ENCODE results near the gene KRT7. TPM values are rescaled to one million over a fixed set of nuclear protein-coding genes. Genes with fewer than 3 reads are reported as not detected.

The KRT7 gene
- polyA plus RNA-seq, 1 experiment: 4.6 TPM

DNA sequence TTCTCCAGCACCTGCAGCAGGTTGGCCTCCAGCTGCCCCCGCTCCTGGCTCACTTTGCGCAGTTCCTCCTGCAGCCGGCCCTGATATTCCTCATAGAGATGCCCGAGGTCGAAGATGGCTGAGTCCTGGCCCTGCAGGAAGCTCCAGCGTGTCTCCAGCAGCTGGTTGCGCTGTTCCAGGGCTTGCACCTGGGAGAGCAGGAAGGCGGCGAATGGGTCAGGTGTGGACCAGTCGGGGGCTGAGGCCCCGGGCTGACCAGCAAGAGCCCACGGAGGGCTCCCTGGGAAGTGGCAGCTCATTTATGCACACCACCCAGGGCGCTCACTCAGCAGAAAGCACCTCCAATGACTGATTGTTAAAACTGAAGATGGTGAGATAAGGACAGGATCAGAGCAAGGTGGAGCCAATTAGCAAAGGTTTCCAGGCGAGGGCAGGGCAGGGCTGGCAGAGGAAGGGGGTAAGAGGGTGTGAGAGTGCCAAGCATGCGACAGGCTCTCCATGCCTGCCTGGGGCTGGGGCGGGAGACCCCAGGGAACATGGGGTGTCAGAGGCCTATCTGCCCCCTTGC lies 47.6 kb upstream of the KRT7 start:
- POLR2A ChIA-PET: interaction anchor here (0.6 to 1.2 kb wide), 4 partner anchors 8 to 822 kb away, joined by 3 to 11 read pairs (median 5); no protein-coding TSS in a partner anchor

DNA sequence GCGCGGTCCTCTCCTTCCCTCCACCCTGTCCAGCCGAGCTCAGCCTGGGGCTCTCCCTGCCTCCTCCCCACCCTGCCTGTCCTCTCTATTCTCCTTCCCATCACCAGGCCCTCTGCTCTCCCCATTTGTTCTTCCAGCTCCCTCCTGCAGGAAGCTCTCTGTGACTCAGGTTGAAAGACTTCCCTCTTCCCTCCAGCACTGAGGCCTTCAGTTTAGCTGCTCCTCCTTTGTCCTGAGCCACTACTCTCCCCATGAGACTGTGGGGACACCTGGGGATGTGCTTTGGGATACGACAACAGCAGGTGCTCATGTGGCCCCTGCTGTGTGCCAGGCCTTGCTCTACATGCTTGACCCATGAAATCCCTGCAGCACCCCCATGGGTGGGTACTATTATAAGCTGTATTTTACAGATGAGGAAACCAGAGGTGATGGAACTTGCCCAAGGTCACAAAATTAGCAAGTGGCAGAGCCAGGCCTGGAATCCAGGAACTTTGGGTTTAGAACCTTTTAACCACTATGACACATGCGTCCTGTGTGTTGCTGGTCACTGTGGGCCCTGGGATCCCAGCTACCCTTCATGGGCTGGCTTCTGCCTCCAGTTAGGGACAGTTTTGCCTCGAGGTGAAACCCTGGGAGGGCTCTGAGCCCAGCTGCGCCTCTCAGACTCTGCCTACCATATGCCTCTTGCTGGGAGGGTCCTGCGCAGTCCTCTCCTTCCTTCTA lies 46.8 kb upstream of the KRT7 start:
- Histone ChIP-seq H3K9me3 (ENCODE audit: control insufficient read depth, insufficient read depth, low read length) (no peaks in the 10 kb centered on the region; the same call in 1 of the 2 replicates), H3K4me3 (ENCODE audit: low read depth, low read length) (no peak overlapping the region), H3K27ac (ENCODE audit: low read depth, low read length) (peak overlapping the region; percentile 96), H3K27me3 (ENCODE audit: control insufficient read depth, insufficient read depth, low read length) (no peaks in the 10 kb centered on the region)
- ChIA-PET CTCF (interaction anchor here (0.6 to 1.4 kb wide), 6 partner anchors 10 to 772 kb away, joined by 3 to 7 read pairs (median 4); no protein-coding TSS in a partner anchor), POLR2A (interaction anchor here (0.6 to 1.2 kb wide), 4 partner anchors 9 to 821 kb away, joined by 3 to 11 read pairs (median 5); no protein-coding TSS in a partner anchor)
- no peak for DNase-seq (ENCODE audit: low read depth, low spot score)
- TF ChIP-seq, protein P1, sequence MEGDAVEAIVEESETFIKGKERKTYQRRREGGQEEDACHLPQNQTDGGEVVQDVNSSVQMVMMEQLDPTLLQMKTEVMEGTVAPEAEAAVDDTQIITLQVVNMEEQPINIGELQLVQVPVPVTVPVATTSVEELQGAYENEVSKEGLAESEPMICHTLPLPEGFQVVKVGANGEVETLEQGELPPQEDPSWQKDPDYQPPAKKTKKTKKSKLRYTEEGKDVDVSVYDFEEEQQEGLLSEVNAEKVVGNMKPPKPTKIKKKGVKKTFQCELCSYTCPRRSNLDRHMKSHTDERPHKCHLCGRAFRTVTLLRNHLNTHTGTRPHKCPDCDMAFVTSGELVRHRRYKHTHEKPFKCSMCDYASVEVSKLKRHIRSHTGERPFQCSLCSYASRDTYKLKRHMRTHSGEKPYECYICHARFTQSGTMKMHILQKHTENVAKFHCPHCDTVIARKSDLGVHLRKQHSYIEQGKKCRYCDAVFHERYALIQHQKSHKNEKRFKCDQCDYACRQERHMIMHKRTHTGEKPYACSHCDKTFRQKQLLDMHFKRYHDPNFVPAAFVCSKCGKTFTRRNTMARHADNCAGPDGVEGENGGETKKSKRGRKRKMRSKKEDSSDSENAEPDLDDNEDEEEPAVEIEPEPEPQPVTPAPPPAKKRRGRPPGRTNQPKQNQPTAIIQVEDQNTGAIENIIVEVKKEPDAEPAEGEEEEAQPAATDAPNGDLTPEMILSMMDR (IDR thresholded peaks at IDR 0.05; ENCODE audit: low read depth, low read length): no peak

More for the DNA sequence above, 47.6 kb upstream of the KRT7 start:
- CTCF ChIA-PET: interaction anchor here (0.9 to 1.4 kb wide), 3 partner anchors 29 to 94 kb away, joined by 3 to 7 read pairs (median 3); no protein-coding TSS in a partner anchor
- Histone ChIP-seq H3K27me3 (ENCODE audit: control insufficient read depth, insufficient read depth, low read length) (no peaks in the 10 kb centered on the region), H3K27ac (ENCODE audit: low read depth, low read length) (peak overlapping the region; percentile 96), H3K4me3 (ENCODE audit: low read depth, low read length) (no peak overlapping the region), H3K9me3 (ENCODE audit: control insufficient read depth, insufficient read depth, low read length) (no peaks in the 10 kb centered on the region; the same call in 1 of the 2 replicates)
- no peak for DNase-seq (ENCODE audit: low read depth, low spot score)
- TF ChIP-seq, protein P1 (IDR thresholded peaks at IDR 0.05; ENCODE audit: low read depth, low read length): no peak

DNA sequence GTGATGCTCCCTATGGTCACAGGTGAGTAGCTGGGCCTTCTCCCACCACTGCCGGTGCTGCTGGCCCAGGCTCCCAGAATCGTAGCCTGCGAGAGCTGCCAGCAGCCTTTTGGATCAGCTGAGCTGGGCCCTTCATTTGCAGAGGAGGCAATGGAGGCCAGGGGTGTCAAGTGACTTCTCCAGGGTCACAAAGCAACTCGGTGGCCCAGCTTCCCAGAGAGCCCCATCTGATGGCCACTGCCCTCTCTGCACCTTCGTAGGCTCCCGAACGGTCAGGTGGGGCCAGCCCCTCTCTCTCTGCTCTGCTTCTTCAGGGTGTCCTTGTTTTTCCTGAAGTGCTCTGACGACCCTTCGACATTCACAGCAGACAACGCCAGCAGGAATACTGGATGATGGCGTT lies 45.8 kb upstream of the KRT7 start:
- POLR2A ChIA-PET: no interaction called here
- H3K27ac ChIP-seq (ENCODE audit: low read depth, low read length): peak overlapping the region; percentile 96

DNA sequence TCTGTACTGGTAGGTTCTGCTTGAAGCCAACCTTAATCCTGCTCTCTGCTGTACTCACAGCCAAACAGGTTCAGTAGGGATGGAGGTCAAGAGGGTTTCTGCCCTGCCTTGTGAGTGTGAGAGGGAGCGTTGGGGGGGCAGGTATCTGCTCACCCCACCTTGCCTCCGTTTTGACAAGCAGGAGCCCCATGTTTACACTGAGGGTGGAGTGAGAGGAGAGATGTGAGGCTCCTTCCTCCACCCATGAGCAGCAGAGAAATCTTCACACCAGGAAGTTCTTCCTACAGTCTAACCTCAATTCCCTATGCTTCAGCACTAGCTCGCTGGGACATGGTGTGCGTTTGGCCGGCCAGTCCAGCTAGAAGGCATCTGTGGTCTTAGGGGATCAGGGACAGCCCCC lies 45.4 kb upstream of the KRT7 start:
- TF ChIP-seq, protein P1 (IDR thresholded peaks at IDR 0.05; ENCODE audit: low read depth, low read length): no peak
- CTCF ChIA-PET: interaction anchor here (0.5 kb wide), 1 partner anchor 91 kb away, joined by 4 read pairs; no protein-coding TSS in a partner anchor
- Histone ChIP-seq H3K4me3 (ENCODE audit: low read depth, low read length) (no peak overlapping the region), H3K9me3 (ENCODE audit: control insufficient read depth, insufficient read depth, low read length) (no peaks in the 10 kb centered on the region; the same call in 1 of the 2 replicates), H3K27ac (ENCODE audit: low read depth, low read length) (no peak overlapping the region), H3K27me3 (ENCODE audit: control insufficient read depth, insufficient read depth, low read length) (no peaks in the 10 kb centered on the region)
- POLR2A ChIA-PET: no interaction called here
- DNase-seq (ENCODE audit: low read depth, low spot score): no peak

More for the DNA sequence above, 45.8 kb upstream of the KRT7 start:
- TF ChIP-seq, protein P1 (IDR thresholded peaks at IDR 0.05; ENCODE audit: low read depth, low read length): no peak
- H3K27me3 ChIP-seq (ENCODE audit: control insufficient read depth, insufficient read depth, low read length): no peaks in the 10 kb centered on the region
- H3K4me3 ChIP-seq (ENCODE audit: low read depth, low read length): no peak overlapping the region
- CTCF ChIA-PET: interaction anchor here (0.5 to 1.4 kb wide), 2 partner anchors 91 to 92 kb away, joined by 4 to 7 read pairs; no protein-coding TSS in a partner anchor
- no peaks in the 10 kb centered on the region; the same call in 1 of the 2 replicates for H3K9me3 ChIP-seq (ENCODE audit: control insufficient read depth, insufficient read depth, low read length)
- DNase-seq (ENCODE audit: low read depth, low spot score): no peak
